DMS79 (cell line): ENCODE measurements around the gene SEPTIN7.
A peak's percentile ranks its signal among the peaks of the same experiment; 100 is the strongest.

ENCODE experiments used
- DNase-seq: peaks from one replicate; lab custom pipeline; 2025; lab: John Stamatoyannopoulos, UW

SEPTIN7 gene

GRCh38 chr7:35787925-35788324 lies 12.9 kb upstream of the SEPTIN7 start:
- DNase-seq = no peak

- no peak for DNase-seq
These were observed 8.4 kb upstream of the SEPTIN7 start for GRCh38 chr7:35792472-35792871.

DNA sequence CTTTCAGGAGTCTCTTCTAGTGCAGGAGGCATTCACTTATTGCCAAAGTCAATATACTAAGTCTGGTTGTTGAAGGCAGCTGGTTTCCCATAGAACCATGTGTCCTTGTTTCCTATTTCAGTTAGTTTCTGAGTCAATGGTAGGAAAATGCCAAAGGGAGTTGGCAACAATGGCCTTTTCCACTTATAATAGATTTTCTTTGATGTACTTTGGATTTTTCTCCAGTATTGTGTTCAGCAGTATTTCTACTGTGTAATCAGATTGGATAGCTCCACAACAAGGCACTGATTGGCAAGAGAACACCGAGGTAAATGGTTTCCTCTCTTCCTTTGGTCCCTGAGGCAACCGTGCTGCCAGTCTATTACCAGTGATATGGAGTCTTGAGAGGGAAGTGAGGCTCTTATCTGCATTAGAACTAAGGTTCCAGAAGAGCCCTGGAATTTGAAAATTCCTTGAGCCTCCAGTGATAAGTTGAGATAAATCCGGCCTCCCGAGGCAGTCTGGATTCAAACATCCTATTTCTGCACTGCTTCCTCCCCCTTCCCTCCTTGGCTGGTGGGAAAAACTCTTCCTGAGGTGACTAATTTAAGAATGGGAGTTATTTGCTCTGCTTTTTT lies 7.9 kb upstream of the SEPTIN7 start:
- no peak for DNase-seq

- no peak for DNase-seq
These were observed 3.5 kb upstream of the SEPTIN7 start for GRCh38 chr7:35797311-35797710.

- DNase-seq = peak; percentile 88
These were observed 775 bp upstream of the SEPTIN7 start for GRCh38 chr7:35799846-35800717.

GRCh38 chr7:35801392-35802101 lies 690 bp downstream of the SEPTIN7 start:
- peak; percentile 52 for DNase-seq

GRCh38 chr7:35802102-35802466 lies 1.2 kb downstream of the SEPTIN7 start:
- DNase-seq = no peak

GRCh38 chr7:35802649-35803048 lies 1.8 kb downstream of the SEPTIN7 start:
- no peak for DNase-seq

DNA sequence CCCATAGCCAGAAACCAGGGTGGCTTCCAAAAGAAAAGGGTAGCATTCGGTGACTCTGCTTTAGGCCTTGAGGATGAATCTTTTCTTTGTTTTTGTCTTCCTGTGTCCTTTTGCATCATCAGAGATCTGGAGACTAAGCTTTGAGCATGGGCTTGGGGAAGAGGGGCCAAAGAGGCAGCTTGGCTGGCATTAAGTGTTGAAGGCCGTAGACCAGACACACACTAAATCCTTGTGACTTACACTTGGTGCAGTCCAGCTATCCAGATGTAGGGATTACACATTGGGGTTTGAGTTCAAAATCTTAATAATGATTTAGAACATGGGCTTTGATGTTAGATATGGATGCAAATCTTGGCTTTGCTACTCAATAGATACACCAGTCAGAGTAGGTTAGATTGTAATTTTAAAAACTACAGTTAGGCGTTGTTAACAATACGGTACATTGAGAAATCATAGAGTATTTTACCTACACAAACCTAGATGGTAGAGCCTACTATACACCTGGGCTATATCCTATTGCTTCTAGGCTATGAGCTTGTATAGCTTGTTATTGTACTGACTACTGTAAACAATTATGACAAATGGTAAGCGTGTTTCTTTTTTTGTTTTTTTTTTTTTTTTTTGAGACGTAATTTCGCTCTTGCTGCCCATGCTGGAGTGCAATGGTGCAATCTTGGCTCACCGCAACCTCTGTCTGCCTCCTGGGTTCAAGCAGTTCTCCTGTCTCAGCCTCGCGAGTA lies 3.5 kb downstream of the SEPTIN7 start:
- no peak for DNase-seq

DNA sequence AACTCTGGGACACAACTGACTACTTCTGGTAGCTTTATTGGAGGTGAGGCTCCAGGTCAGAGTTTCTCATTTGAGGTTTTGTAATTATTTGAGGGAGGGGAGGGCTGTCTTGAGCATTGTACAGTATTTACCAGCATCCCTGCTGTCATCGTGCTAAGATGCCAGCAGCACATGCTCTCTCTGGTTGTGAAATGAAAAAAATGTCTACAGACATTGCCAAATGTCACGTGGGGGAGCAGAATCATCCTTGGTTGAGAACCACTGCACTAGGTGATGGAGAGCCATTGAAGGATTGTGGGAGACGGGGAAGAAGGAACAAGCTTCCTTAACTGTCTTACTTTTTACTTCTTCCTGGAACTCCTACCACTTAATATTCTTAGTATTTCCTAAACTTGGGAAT lies 5.0 kb downstream of the SEPTIN7 start:
- no peak for DNase-seq

DNA sequence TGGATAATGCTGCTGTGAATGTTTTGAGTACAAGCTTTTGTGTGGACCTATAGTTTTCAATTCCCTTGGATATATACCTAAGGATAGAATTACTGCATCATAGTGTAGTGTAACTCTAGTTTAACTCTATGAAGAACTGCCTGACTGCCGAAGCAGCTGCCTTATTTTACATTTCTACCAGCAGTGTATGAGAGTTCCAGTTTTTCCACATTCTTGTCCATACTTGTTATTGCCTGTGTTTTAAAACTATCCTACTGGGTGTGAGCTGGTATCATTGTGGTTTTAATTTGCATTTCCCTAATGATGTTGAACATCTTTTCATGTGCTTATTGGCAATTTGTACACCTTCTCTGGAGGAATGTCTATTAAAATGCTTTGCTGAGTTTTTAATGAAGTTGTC lies 15.7 kb downstream of the SEPTIN7 start:
- no peak for DNase-seq

GRCh38 chr7:35817181-35817580 lies 16.3 kb downstream of the SEPTIN7 start:
- DNase-seq = no peak

- DNase-seq = no peak
These were observed 17.1 kb downstream of the SEPTIN7 start for GRCh38 chr7:35817930-35818329.

- DNase-seq = no peak
These were observed 17.7 kb downstream of the SEPTIN7 start for GRCh38 chr7:35818513-35818912.

GRCh38 chr7:35819310-35819709 lies 18.5 kb downstream of the SEPTIN7 start:
- DNase-seq = no peak

DNA sequence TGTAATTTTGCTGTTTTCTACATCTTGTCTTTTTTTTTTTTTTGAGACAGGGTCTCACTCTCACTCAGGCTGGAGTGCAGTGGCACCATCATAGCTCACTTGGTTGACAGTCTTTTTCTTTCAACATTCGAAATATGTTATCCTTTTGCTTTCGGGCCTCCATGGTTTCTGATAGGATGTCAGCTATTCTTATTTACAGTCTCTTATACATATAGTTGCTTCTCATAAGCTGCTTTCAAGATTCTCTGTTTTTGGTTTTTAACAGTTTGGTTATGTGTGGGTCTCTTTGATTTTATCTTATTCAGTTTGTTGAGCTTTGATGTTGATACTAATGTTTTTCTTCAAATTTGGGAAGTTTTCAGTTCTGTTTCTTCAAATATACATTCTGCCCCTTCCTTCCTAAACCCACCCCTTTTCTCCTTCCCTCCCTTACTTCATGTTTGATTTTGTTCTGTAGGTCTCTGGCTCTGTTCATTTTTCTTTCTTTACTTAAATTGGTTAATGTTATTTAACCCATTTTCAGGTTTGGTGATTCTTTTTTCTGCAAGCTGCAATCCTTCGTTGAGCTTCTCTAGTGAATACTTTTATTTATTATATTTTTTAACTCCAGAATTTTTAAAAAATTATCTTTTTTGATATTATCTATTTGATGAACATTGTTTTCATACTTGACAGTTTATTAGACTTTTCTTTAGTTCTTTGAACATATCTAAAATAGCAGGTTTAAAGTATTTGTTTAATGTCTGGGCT lies 19.3 kb downstream of the SEPTIN7 start:
- no peak for DNase-seq

GRCh38 chr7:35820858-35821257 lies 20.0 kb downstream of the SEPTIN7 start:
- DNase-seq = no peak

- DNase-seq = no peak
These were observed 22.6 kb downstream of the SEPTIN7 start for GRCh38 chr7:35823440-35823839.

- DNase-seq = no peak
These were observed 25.1 kb downstream of the SEPTIN7 start for GRCh38 chr7:35825974-35826373.

DNA sequence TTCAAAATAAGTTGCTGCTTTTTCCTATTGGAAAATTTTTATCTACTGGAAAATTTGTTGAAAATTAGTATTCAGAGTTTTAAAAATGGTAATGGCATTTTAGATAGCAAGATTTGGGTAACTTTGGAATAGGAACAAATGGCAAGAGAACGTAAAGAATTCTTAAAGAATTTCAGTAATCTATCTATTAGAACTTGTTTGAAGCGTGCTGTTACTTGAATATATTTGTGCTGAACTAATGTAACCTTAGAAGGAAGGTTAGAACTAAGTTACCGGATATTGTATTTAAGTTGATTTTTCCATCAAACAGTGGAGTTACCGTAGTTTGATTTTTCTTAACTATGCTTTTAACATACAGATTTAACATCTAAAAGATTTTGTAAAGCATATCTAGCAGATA lies 25.9 kb downstream of the SEPTIN7 start:
- DNase-seq = no peak

DNA sequence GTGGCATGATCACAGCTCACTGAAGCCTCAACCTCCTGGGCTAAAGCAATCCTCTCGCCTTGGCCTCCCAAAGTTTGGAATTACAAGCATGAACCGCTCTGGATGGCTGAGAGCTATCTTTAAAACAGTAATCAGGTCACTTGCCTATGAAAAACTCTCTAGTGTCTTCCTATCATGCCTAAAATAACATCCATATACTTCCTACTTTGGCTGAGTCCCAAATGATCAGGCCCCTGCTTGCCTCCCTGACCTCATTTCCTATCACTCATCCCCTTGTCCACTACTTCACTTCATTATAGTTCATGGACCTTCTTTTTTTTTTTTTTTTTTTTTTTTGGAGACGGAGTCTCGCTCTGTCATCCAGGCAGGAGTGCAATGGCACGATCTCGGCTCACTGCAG lies 28.0 kb downstream of the SEPTIN7 start:
- no peak for DNase-seq

- DNase-seq = no peak
These were observed 30.4 kb downstream of the SEPTIN7 start for GRCh38 chr7:35831208-35831607.
